Measurements from ENCODE around the gene SLC16A4. TPM values are rescaled to one million over a fixed set of nuclear protein-coding genes. Genes with fewer than 3 reads are reported as not detected.

The SLC16A4 gene
- total and polyA plus RNA-seq, 2 of the 8 experiments (the other 6 are each of a cell fraction or from before 2014, with no cell fraction given): 0.30 to 0.43 TPM

DNA sequence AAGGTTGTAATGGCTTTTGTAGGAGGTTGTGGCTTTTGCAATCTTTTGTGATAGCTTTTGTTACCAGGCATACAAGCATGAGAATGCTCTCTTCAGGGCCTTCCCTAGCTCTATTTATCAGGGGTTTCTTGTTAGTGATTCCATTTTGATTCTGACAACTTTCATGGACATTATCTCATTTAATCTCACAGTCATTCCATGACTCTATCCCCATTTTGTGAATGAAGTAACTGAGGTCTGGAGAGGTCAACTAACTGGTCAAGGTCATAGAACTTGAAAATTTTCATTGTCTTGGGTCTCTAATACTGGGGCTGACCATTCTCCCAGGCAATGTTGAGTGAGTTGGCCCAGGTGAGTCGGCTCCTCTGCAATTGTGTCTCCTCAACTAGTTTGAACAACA lies 27.9 kb upstream of the SLC16A4 start:
- no peak for FAIRE-seq
- H3K4me2 ChIP-seq (ENCODE audit: insufficient read depth in 1 of 2, low read depth in 2 of 2, low read length in 2 of 2): no peak overlapping the region
- no peak overlapping the region for H4K91ac ChIP-seq (replicated peaks; ENCODE audit: insufficient read length, low read length)
- 92% methylated on average over 1 of the region's 1 CpG; no CpG with 5 or more reads in 1 of the 2 experiments for WGBS, 2 experiments (ENCODE audit: extremely low coverage in 1 of 2, insufficient coverage in 1 of 2, insufficient read length in 1 of 2, insufficient replicate concordance in 2 of 2, low coverage in 1 of 2, low lambda C conversion rate in 2 of 2, missing lambda C conversion rate in 1 of 2)
- H3K56ac ChIP-seq (replicated peaks; ENCODE audit: insufficient read length, low read depth, low read length): no peak overlapping the region
- peaks cover 0 to 3% of the 10 kb centered on the region in 2 experiments; a peak in 1 of 4 replicates for H3K9me3 ChIP-seq (ENCODE audit: insufficient read depth in 2 of 2, low read depth in 1 of 2, low read length in 1 of 2)
- H2AK5ac ChIP-seq (ENCODE audit: low read depth, low read length): no peak overlapping the region
- no peaks in the 10 kb centered on the region for H3K79me1 ChIP-seq (ENCODE audit: low read depth, low read length)
- H2BK12ac ChIP-seq (ENCODE audit: low read depth, low read length): no peak overlapping the region
- no peak overlapping the region for H2BK5ac ChIP-seq (ENCODE audit: low read depth, low read length)
- no peak overlapping the region for H4K5ac ChIP-seq (ENCODE audit: insufficient read length, low read depth, low read length)
- peaks cover 0 to 4% (median 0%) of the 10 kb centered on the region in 4 experiments; a peak in 2 of 7 replicates for H3K4me1 ChIP-seq (replicated peaks in 1 of 4; ENCODE audit: control insufficient read depth in 3 of 4, insufficient read depth in 4 of 4, low read length in 3 of 4)
- no peaks in the 10 kb centered on the region for H4K20me1 ChIP-seq (replicated peaks in 1 of 2; ENCODE audit: control insufficient read depth in 1 of 2, insufficient read depth in 2 of 2, low read length in 2 of 2)
- H3K23me2 ChIP-seq (ENCODE audit: low read depth, low read length): no peaks in the 10 kb centered on the region
- H2AFZ ChIP-seq (ENCODE audit: low read length): no peak overlapping the region
- no peak overlapping the region for H4K8ac ChIP-seq (ENCODE audit: extremely low read depth, insufficient read depth, low read length)
- no peaks in the 10 kb centered on the region; a peak in 1 of 7 replicates for H3K27me3 ChIP-seq (replicated peaks in 1 of 4; ENCODE audit: control insufficient read depth in 3 of 4, extremely low read depth in 1 of 4, insufficient read depth in 3 of 4, low read length in 3 of 4)
- H3K18ac ChIP-seq (ENCODE audit: extremely low read depth, low read length): no peak overlapping the region
- H2BK20ac ChIP-seq (ENCODE audit: low read length): no peak overlapping the region
- no peak overlapping the region for H3K4me3 ChIP-seq (ENCODE audit: extremely low read depth in 1 of 4, insufficient read depth in 2 of 4, low read depth in 3 of 4, low read length in 4 of 4)
- H2BK120ac ChIP-seq (replicated peaks; ENCODE audit: low read depth, low read length): no peak overlapping the region
- no peak overlapping the region for H3K14ac ChIP-seq (ENCODE audit: insufficient read length)
- CTCF ChIA-PET (ENCODE audit: partially characterized antibody): interaction anchor here (1.0 to 22.7 kb wide), 3 partner anchors 27 to 213 kb away, joined by 3 to 828 read pairs (median 131); partner anchors contain the start of genes KCNC4 and PROK1
- POLR2A ChIA-PET (ENCODE audit: partially characterized antibody): interaction anchor here (1.0 kb wide), 1 partner anchor 19 kb away, joined by 3 read pairs; no protein-coding TSS in a partner anchor
- H3K27ac ChIP-seq (ENCODE audit: low read depth, low read length): no peak overlapping the region
- H3K9ac ChIP-seq (replicated peaks in 1 of 4; ENCODE audit: extremely low read depth in 1 of 4, low read depth in 3 of 4, low read length in 3 of 4): no peak overlapping the region
- H3K4ac ChIP-seq (replicated peaks; ENCODE audit: insufficient read length, low read depth, low read length): no peak overlapping the region
- H2BK15ac ChIP-seq (ENCODE audit: low read length): no peak overlapping the region
- no peak for DNase-seq (ENCODE audit: low read depth in 1 of 2, low spot score in 2 of 2)
- H3K79me2 ChIP-seq (ENCODE audit: control insufficient read depth in 1 of 2, insufficient read depth in 2 of 2, low read length in 2 of 2): no peaks in the 10 kb centered on the region
- H3K36me3 ChIP-seq (ENCODE audit: control insufficient read depth in 2 of 4, insufficient read depth in 4 of 4, low read length in 3 of 4): no peaks in the 10 kb centered on the region
- no peak overlapping the region for H3K23ac ChIP-seq (ENCODE audit: insufficient read length)
- TF ChIP-seq TAF1 (IDR thresholded peaks at IDR 0.05; ENCODE audit: low read depth, low read length) (no peak), SIX5 (IDR thresholded peaks at IDR 0.05; ENCODE audit: low read depth, low read length) (no peak), SP4 (IDR thresholded peaks at IDR 0.05; ENCODE audit: low read length) (no peak)

All from H1 (cell line).